ENCODE data around the gene ZCCHC17.

ZCCHC17 gene

DNA sequence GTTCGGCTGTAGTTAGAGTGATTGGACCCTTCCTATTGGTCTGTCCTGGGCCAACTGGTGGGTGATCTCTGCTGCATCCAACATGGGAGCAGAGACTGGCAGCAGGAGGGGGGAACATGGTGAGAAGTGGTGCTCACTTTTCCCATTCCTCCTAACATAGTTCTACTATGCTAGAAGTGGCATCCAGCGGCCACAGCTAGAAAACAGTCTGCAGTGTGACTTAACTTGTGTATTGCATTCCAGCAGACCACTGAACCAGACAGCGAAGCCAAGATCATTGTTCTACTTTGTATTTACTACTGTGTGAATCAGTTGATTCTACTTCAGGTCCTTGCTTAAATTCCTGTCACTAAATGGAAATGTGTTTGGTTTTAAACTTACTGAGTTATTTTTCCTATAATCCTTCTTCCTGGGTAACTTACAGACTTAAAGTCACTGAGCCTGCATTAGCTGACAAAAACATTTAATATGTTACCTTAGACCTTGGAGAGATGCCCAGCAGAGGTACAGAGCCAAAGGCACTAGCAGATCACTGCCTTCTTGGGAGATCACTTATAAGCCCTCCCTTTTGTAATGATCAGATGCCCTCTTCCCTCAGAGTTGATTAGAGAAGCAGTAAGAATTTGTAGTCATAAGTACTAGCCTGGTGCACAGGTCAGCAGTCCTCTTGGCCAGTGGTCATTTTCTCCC is 67.9 kb downstream of the ZCCHC17 start:
- CTCF ChIA-PET, result no interaction called here
- TF ChIP-seq, protein P1, sequence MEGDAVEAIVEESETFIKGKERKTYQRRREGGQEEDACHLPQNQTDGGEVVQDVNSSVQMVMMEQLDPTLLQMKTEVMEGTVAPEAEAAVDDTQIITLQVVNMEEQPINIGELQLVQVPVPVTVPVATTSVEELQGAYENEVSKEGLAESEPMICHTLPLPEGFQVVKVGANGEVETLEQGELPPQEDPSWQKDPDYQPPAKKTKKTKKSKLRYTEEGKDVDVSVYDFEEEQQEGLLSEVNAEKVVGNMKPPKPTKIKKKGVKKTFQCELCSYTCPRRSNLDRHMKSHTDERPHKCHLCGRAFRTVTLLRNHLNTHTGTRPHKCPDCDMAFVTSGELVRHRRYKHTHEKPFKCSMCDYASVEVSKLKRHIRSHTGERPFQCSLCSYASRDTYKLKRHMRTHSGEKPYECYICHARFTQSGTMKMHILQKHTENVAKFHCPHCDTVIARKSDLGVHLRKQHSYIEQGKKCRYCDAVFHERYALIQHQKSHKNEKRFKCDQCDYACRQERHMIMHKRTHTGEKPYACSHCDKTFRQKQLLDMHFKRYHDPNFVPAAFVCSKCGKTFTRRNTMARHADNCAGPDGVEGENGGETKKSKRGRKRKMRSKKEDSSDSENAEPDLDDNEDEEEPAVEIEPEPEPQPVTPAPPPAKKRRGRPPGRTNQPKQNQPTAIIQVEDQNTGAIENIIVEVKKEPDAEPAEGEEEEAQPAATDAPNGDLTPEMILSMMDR (conservative IDR thresholded peaks at IDR 0.05; ENCODE audit: low read depth), result no peak
- POLR2A ChIA-PET (ENCODE audit: low non-redundant PET), result no interaction called here
- no peak for DNase-seq (ENCODE audit: low spot score)
- no peak overlapping the region for H3K27ac ChIP-seq

DNA sequence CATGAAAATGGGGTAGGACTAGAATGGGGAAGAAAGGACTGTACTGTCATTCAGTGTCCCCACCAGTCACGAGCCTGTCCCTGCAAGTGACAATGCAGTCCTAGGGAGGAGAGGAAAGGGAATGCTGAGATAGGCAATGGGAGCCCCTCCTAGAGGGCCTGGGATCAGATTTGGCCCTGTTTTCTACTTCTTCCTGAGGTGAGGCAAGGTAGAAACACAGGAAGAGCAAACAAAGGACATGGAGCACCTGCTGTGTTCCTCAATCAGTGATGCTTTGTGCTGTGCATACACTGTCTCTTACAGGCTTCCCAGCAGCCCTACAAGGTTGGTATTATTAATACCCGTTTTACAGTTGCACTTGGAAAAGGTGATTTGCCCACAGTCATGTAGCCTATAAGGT is 70.0 kb downstream of the ZCCHC17 start:
- ChIA-PET CTCF (no interaction called here), POLR2A (ENCODE audit: low non-redundant PET) (no interaction called here)
- no peak for DNase-seq (ENCODE audit: low spot score)
- TF ChIP-seq, protein P1 (conservative IDR thresholded peaks at IDR 0.05; ENCODE audit: low read depth), result no peak
- H3K27ac ChIP-seq, result no peak overlapping the region

DNA sequence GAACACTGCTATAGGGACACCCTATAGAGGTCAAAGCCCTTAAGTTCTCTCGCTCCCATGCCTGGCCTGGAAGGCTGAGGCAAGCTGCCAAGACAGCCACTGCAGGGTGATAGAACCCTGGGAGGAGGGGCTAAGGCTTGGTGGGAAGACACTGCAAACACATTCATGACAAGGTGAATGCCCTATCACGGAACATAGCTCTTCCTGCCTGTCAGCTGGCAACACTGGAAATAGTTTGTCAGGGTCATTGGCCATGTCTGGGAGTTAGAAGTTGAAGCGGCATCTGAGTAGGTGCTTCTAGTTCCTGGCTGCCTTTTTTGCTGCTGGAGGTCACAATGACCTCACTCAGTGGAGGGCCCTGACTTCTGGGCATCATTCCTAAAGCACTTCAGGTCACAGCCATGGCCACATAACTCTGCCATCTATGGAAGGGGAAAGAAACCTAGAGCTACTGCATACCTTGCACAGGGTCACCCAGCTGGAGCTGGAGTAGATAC is 71.8 kb downstream of the ZCCHC17 start:
- TF ChIP-seq, protein P1 (conservative IDR thresholded peaks at IDR 0.05; ENCODE audit: low read depth), result no peak
- POLR2A ChIA-PET (ENCODE audit: low non-redundant PET), result no interaction called here
- no peak overlapping the region for H3K27ac ChIP-seq
- DNase-seq (ENCODE audit: low spot score), result no peak
- CTCF ChIA-PET, result no interaction called here

DNA sequence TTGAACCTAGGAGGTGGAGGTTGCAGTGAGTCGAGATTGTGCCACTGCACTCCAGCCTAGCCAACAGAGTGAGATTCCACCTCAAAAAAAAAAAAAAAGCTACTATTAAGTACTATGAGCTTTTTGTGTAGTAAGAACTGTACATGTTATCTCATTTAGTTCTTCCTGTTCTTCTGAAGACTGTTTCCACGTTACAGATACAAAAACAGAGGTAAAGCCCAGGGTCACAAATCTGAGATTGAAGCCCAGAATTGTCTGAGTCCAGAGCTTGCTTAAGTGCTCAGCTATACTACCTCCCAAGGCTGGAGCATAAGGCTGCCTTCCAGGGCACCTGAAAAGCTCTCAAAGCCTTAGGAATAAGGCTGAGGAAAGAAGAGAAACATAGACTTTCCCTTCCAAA is 73.2 kb downstream of the ZCCHC17 start:
- ChIA-PET POLR2A (ENCODE audit: low non-redundant PET) (no interaction called here), CTCF (interaction anchor here (0.6 to 1.2 kb wide), 3 partner anchors 9 to 186 kb away, joined by 3 read pairs; no protein-coding TSS in a partner anchor)
- TF ChIP-seq, protein P1 (conservative IDR thresholded peaks at IDR 0.05; ENCODE audit: low read depth), result no peak
- DNase-seq (ENCODE audit: low spot score), result no peak
- H3K27ac ChIP-seq, result no peak overlapping the region

DNA sequence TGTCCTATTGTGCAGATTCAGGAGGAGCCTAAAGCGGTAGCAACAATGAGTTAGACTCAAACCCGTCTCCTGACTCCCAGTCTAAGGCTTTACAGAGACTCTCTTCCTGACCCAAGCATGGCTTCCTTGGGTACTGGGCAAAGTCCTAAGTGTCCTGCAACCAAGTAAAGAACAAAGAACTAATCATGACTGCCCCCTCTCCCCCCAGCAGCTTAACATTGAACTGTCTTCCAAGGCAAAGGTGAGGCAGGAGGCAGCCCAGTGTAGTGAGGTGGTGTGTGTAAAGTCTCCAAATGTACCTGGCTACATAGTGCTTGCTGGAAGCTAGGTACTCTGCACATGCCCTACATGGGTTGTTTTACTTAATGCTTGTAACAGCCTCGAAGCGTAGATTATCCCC is 73.7 kb downstream of the ZCCHC17 start:
- no peak for DNase-seq (ENCODE audit: low spot score)
- ChIA-PET POLR2A (ENCODE audit: low non-redundant PET) (no interaction called here), CTCF (interaction anchor here (1.2 kb wide), 1 partner anchor 187 kb away, joined by 3 read pairs; no protein-coding TSS in a partner anchor)
- H3K27ac ChIP-seq, result no peak overlapping the region
- TF ChIP-seq, protein P1 (conservative IDR thresholded peaks at IDR 0.05; ENCODE audit: low read depth), result no peak

DNA sequence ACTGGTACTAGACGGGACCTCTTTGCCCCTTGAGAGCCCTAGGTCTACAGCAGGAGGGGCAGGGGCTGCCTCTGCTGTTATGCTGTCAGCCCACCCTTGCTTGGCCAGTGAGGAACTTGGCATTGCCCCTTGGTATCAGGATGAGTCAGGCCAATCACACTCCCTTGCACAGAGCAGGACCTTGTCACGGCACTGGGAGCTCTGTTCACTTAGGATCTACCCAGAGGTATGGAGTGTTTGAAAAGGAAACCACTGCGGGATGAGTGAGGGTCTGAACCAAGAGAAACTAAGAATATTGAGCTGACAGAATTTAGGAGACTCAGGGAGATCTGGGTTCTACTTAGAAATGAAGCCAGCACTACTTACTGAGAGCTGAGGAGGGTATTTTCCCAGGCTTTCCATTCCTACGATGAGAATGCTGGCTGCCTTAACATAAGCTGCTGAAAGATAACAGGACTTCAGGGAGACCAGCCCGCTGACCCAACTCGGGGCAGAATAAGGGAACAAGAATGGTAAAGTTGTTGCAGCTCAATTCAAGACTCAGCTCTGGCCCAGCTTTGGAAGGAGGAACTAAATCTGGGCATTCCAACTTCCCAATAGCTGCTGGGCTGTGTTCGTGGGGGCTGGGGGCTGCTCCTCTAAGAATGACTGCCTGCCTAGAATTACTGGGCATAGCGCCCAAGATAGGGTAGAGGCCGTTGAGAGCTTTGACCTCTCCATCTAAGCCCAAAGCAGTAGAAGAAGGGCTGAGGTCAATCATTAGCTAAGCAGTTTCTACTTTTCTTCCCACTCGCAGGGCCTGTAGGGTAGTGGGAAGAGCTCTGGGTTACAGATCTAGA is 74.5 kb downstream of the ZCCHC17 start:
- no peak for DNase-seq (ENCODE audit: low spot score)
- TF ChIP-seq, protein P1 (conservative IDR thresholded peaks at IDR 0.05; ENCODE audit: low read depth), result no peak
- CTCF ChIA-PET, result no interaction called here
- POLR2A ChIA-PET (ENCODE audit: low non-redundant PET), result no interaction called here
- no peak overlapping the region for H3K27ac ChIP-seq
